Measurements from ENCODE around the gene RBMS1. TPM values are rescaled to one million over a fixed set of nuclear protein-coding genes. Genes with fewer than 3 reads are reported as not detected.

RBMS1 gene
- total and polyA plus RNA-seq, 2 of the 13 experiments (the other 11 are each of a cell fraction or from before 2014, with no cell fraction given), result 55.5 to 110 TPM

- 0 out of 2 replicates have a peak, but pooled peaks have one; percentile 6 for TF ChIP-seq ZNF230 (CRISPR knock-in tag; IDR thresholded peaks at IDR 0.05)
- 0 out of 2 replicates have a peak, but pooled peaks have one; percentile 23 for TF ChIP-seq HNF4G (IDR thresholded peaks at IDR 0.05; ENCODE audit: borderline replicate concordance, low read depth, low read length)
- no peak for TF ChIP-seq HNF4G (CRISPR knock-in tag; IDR thresholded peaks at IDR 0.05; ENCODE audit: borderline replicate concordance, low read depth)
- no peak for TF ChIP-seq DNMT1 (CRISPR knock-in tag; IDR thresholded peaks at IDR 0.05)
- no peak for TF ChIP-seq ELF1 (CRISPR knock-in tag; IDR thresholded peaks at IDR 0.05)
- no peak for TF ChIP-seq ZNF746 (CRISPR knock-in tag; IDR thresholded peaks at IDR 0.05)
- no peak for TF ChIP-seq TOE1 (CRISPR knock-in tag; IDR thresholded peaks at IDR 0.05)
- TF ChIP-seq ELK4 (CRISPR knock-in tag; IDR thresholded peaks at IDR 0.05; ENCODE audit: borderline replicate concordance), result no peak
- no peak for TF ChIP-seq TCF12 (IDR thresholded peaks at IDR 0.05)
- no peak for TF ChIP-seq TCF12 (CRISPR knock-in tag; IDR thresholded peaks at IDR 0.05)
- TF ChIP-seq TEAD3 (CRISPR knock-in tag; optimal IDR thresholded peaks at IDR 0.05; ENCODE audit: borderline replicate concordance), result peak; percentile 35
- TF ChIP-seq MEF2D (CRISPR knock-in tag; IDR thresholded peaks at IDR 0.05), result no peak
- TF ChIP-seq ATF6 (CRISPR knock-in tag; conservative IDR thresholded peaks at IDR 0.05), result no peak
- TF ChIP-seq ZNF496 (CRISPR knock-in tag; IDR thresholded peaks at IDR 0.05; ENCODE audit: insufficient replicate concordance), result no peak
- no peak for TF ChIP-seq TAF1 (CRISPR knock-in tag; IDR thresholded peaks at IDR 0.05)
- TF ChIP-seq ZZZ3 (CRISPR knock-in tag; IDR thresholded peaks at IDR 0.05; ENCODE audit: borderline replicate concordance), result no peak
- no peak for TF ChIP-seq NR2F6 (IDR thresholded peaks at IDR 0.05)
- no peak for TF ChIP-seq NR2F6 (CRISPR knock-in tag; IDR thresholded peaks at IDR 0.05)
- TF ChIP-seq PAF1 (CRISPR knock-in tag; IDR thresholded peaks at IDR 0.05), result no peak
- no peak for TF ChIP-seq MTA1 (CRISPR knock-in tag; IDR thresholded peaks at IDR 0.05; ENCODE audit: borderline replicate concordance)
- no peak; the same call in 1 of the 2 replicates for TF ChIP-seq GMEB2 (CRISPR knock-in tag; IDR thresholded peaks at IDR 0.05; ENCODE audit: low read depth)
- peak; percentile 53 for TF ChIP-seq ZNF646 (CRISPR knock-in tag; IDR thresholded peaks at IDR 0.05)
Measured at GRCh38 chr2:160491911-160492371, 1.7 kb downstream of the RBMS1 start (continued).

Data from HepG2 (cell line).